A549 (cell line): ENCODE measurements around the gene AP4S1. TPM values are rescaled to one million over a fixed set of nuclear protein-coding genes. Genes with fewer than 3 reads are reported as not detected.

Experiments
- ATAC-seq, 2 experiments: fragments of 200-7000 bp in 1 of 2; fragments of >200 bp in 1 of 2; cut with Nextera tagmentation in 1 of 2; cut with Tn5 transposase in 1 of 2; 3 replicates each; pipeline versions ENCODE4 v1.8.0 to v1.9.1; 2018 to 2020; ENCODE audit warnings: mild to moderate bottlenecking in 1 of 2, moderate library complexity in 1 of 2
- CTCF ChIA-PET: fragments of 300-600 bp; sonication (Branson Sonifier 250); formaldehyde crosslinking; extraction: SDS; loops from one replicate; lab custom pipeline; 2021; ENCODE audit warnings: antibody characterized with exemption, inconsistent platforms; lab: Yijun Ruan, JAX
- POLR2A ChIA-PET: fragments of 350-600 bp; formaldehyde crosslinking; extraction: SDS; loops from one replicate; lab custom pipeline; 2021; ENCODE audit warnings: antibody characterized with exemption, inconsistent platforms; lab: Yijun Ruan, JAX
- DNase-seq, 2 experiments: peaks; one replicate each; pipeline versions ENCODE4 v3.0.0 to v3.0.0-alpha.2; 2011 to 2016; ENCODE audit warnings: low read depth in 1 of 2, low spot score in 1 of 2
- FAIRE-seq: peaks from 2 replicates; lab custom pipeline; 2011; peaks lifted over from hg19 to GRCh38; lab: Jason Lieb, UNC
- H3K27ac ChIP-seq, 2 experiments: fragments of >200 bp; sonication (Bioruptor Twin); formaldehyde crosslinking; 3 replicates each; pipeline ENCODE4 v1.5.1; 2016 to 2017
- H3K4me1 ChIP-seq: fragments of >200 bp; sonication (Bioruptor Twin); formaldehyde crosslinking; 3 replicates; pipeline ENCODE4 v1.6.1; 2016
- H3K4me2 ChIP-seq: fragments of >200 bp; sonication (Bioruptor Twin); formaldehyde crosslinking; 3 replicates; pipeline ENCODE4 v1.6.1; 2016
- H3K4me3 ChIP-seq: fragments of >200 bp; sonication (Bioruptor Twin); formaldehyde crosslinking; 3 replicates; pipeline ENCODE4 v1.5.1; 2016
- H3K9me3 ChIP-seq: fragments of >200 bp; sonication (Bioruptor Twin); formaldehyde crosslinking; 3 replicates; pipeline ENCODE4 v1.6.1; 2016
- BHLHE40 ChIP-seq: IDR thresholded peaks from 2 replicates; pipeline ENCODE4 v1.6.1; 2012; ENCODE audit warnings: low read depth, low read length, inconsistent platforms
- CBX2 ChIP-seq: fragments of 200-600 bp; sonication (generic); IDR thresholded peaks from 2 replicates; pipeline ENCODE4 v1.6.1; 2016; ENCODE audit warnings: low read depth, mild to moderate bottlenecking, borderline replicate concordance
- CEBPB ChIP-seq, 2 experiments: fragments of >200 bp in 1 of 2; sonication (Bioruptor Twin) in 1 of 2; formaldehyde crosslinking in 1 of 2; IDR thresholded peaks; 2 replicates each; pipeline ENCODE4 v1.6.1; 2012 to 2016
- CHD2 ChIP-seq: fragments of 150-350 bp; IDR thresholded peaks from 2 replicates; pipeline ENCODE4 v1.6.1; 2014; ENCODE audit warnings: low read length; ENCODE audit not compliant: partially characterized antibody
- CHD4 ChIP-seq: fragments of 200-600 bp; sonication (generic); IDR thresholded peaks from 2 replicates; pipeline ENCODE4 v1.6.1; 2016; ENCODE audit warnings: antibody characterized with exemption, mild to moderate bottlenecking, borderline replicate concordance
- FOSL2 ChIP-seq, 2 experiments: fragments of 450-650 bp in 1 of 2; fragments of >200 bp in 1 of 2; sonication (Bioruptor Twin) in 1 of 2; formaldehyde crosslinking; IDR thresholded peaks; 2 replicates each; pipeline versions ENCODE4 v1.5.0 to v1.6.1; 2016 to 2020; ENCODE audit warnings: mild to moderate bottlenecking in 1 of 2, moderate library complexity in 1 of 2
- FOXS1 ChIP-seq: fragments of 250-450 bp; sonication (Bioruptor Pico); IDR thresholded peaks from 2 replicates; pipeline ENCODE4 v1.5.0; 2020; ENCODE audit warnings: mild to moderate bottlenecking, moderate library complexity
- HOXA7 ChIP-seq: fragments of 250-450 bp; sonication (Bioruptor Pico); IDR thresholded peaks from 2 replicates; pipeline ENCODE4 v1.5.0; 2020; ENCODE audit warnings: mild to moderate bottlenecking, moderate library complexity
- JUN ChIP-seq, 2 experiments: fragments of >200 bp; sonication (Bioruptor Twin); formaldehyde crosslinking; IDR thresholded peaks; 2 replicates in 1 of 2; 3 replicates in 1 of 2; pipeline ENCODE4 v1.6.1; 2016 to 2017
- POLR2A ChIP-seq: IDR thresholded peaks from 2 replicates; pipeline ENCODE4 v1.6.1; 2012; ENCODE audit warnings: mild to moderate bottlenecking, low read length
- RAD21 ChIP-seq, 2 experiments: fragments of >200 bp in 1 of 2; sonication (Bioruptor Twin) in 1 of 2; formaldehyde crosslinking in 1 of 2; IDR thresholded peaks in 1 of 2; conservative IDR thresholded peaks in 1 of 2; 2 replicates in 1 of 2; 3 replicates in 1 of 2; pipeline ENCODE4 v1.6.1; 2012 to 2018; ENCODE audit warnings: inconsistent platforms in 1 of 2
- RARB ChIP-seq: fragments of 250-450 bp; sonication (Bioruptor Pico); IDR thresholded peaks from 2 replicates; pipeline ENCODE4 v1.8.0; 2021; ENCODE audit warnings: mild to moderate bottlenecking, moderate library complexity
- TFCP2L1 ChIP-seq: fragments of 250-450 bp; sonication (Bioruptor Pico); IDR thresholded peaks from 2 replicates; pipeline ENCODE4 v1.5.0; 2021; ENCODE audit warnings: mild to moderate bottlenecking
- ZSCAN20 ChIP-seq: fragments of 250-450 bp; sonication (Bioruptor Pico); IDR thresholded peaks from 2 replicates; pipeline ENCODE4 v1.8.0; 2022; ENCODE audit warnings: mild to moderate bottlenecking, moderate library complexity
- WGBS: methylation state at CpG from one replicate; pipeline ENCODE4 v1.1.6; 2017; ENCODE audit errors: missing lambda C conversion rate; 5-methylcytosine and 5-hydroxymethylcytosine counted together
- polyA plus RNA-seq, 4 experiments: library from polyadenylated mRNA; depleted of rRNA in 3 of 4; stranded (reverse); fragments of >200 nt; fragmentation: RNase III in 1 of 4; extraction: RNeasy Plus Mini Kit Qiagen cat#74134 plus additional on column Dnase treatment in 1 of 4; gene quantifications; 2 replicates in 3 of 4; 3 replicates in 1 of 4; pipeline ENCODE4 v1.2.3, GENCODE V29; 2011 to 2017
- TF ChIP-seq, protein P1 (sequence below): fragments of 150-350 bp; IDR thresholded peaks from 2 replicates; pipeline ENCODE4 v1.6.1; 2014; ENCODE audit warnings: low read depth, mild to moderate bottlenecking, low read length
- TF ChIP-seq, protein P2 (sequence below): fragments of >200 bp; sonication (Bioruptor Twin); formaldehyde crosslinking; IDR thresholded peaks from 3 replicates; pipeline ENCODE4 v1.6.1; 2016
- TF ChIP-seq, protein P3 (sequence below): fragments of 200-600 bp; sonication (generic); IDR thresholded peaks from 2 replicates; pipeline ENCODE4 v1.6.1; 2016; ENCODE audit warnings: antibody characterized with exemption, mild to moderate bottlenecking, moderate library complexity
- TF ChIP-seq, protein P4 (sequence below): IDR thresholded peaks from 2 replicates; pipeline ENCODE4 v1.6.1; 2012
- TF ChIP-seq, protein P5 (sequence below): fragments of 450-650 bp; IDR thresholded peaks from 2 replicates; pipeline ENCODE4 v1.6.1; 2014; ENCODE audit warnings: antibody characterized with exemption
- TF ChIP-seq, protein P6 (sequence below): fragments of 250-450 bp; sonication (Bioruptor Pico); IDR thresholded peaks from 2 replicates; pipeline ENCODE4 v1.5.0; 2021; ENCODE audit warnings: mild to moderate bottlenecking, moderate library complexity, borderline replicate concordance

AP4S1 gene
- polyA plus RNA-seq, 2 of the 4 experiments (the other 2 are of a cell fraction): 12.4 to 13.4 TPM

DNA sequence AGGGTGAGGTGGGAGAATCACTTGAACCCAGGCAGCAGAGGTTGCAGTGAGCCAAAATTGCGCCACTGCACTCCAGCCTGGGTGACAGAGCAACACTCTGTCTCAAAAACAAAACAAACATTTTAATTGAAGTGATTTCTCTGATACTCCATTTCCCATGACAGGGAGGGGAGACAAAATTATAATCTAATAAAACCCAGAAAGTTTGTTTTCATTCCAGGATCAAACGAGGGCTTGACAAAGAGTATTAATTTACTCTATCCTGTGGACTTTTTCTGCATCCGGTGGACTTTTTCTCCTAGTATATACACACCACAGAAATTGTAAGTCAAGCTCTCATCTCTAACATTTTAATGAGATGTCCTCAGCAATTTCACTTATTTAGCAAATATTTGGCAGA lies 14.5 kb upstream of the AP4S1 start:
- Histone ChIP-seq H3K4me2 (no peak overlapping the region), H3K4me3 (no peak overlapping the region), H3K4me1 (no peaks in the 10 kb centered on the region), H3K27ac (no peak overlapping the region), H3K9me3 (no peaks in the 10 kb centered on the region)
- ChIA-PET POLR2A (no interaction called here), CTCF (interaction anchor here (1.2 to 1.5 kb wide), 3 partner anchors 9 to 197 kb away, joined by 3 to 6 read pairs (median 4); partner anchors contain the start of gene HECTD1)
- DNase-seq (no peak), FAIRE-seq (no peak)
- 73% methylated on average over 3 of the region's 3 CpGs for WGBS
- TF ChIP-seq BHLHE40 (no peak), CHD4 (no peak), RAD21 (conservative IDR thresholded peaks at IDR 0.05 in 1 of 2, IDR thresholded peaks at IDR 0.05 in 1 of 2) (no peak), CHD2 (no peak), ZSCAN20 (no peak)
- TF ChIP-seq, protein P1, sequence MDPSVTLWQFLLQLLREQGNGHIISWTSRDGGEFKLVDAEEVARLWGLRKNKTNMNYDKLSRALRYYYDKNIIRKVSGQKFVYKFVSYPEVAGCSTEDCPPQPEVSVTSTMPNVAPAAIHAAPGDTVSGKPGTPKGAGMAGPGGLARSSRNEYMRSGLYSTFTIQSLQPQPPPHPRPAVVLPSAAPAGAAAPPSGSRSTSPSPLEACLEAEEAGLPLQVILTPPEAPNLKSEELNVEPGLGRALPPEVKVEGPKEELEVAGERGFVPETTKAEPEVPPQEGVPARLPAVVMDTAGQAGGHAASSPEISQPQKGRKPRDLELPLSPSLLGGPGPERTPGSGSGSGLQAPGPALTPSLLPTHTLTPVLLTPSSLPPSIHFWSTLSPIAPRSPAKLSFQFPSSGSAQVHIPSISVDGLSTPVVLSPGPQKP: no peak
- TF ChIP-seq, protein P2, sequence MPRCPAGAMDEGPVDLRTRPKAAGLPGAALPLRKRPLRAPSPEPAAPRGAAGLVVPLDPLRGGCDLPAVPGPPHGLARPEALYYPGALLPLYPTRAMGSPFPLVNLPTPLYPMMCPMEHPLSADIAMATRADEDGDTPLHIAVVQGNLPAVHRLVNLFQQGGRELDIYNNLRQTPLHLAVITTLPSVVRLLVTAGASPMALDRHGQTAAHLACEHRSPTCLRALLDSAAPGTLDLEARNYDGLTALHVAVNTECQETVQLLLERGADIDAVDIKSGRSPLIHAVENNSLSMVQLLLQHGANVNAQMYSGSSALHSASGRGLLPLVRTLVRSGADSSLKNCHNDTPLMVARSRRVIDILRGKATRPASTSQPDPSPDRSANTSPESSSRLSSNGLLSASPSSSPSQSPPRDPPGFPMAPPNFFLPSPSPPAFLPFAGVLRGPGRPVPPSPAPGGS: no peak
- TF ChIP-seq, all 56 proteins: peak for 0
- no peak for ATAC-seq

DNA sequence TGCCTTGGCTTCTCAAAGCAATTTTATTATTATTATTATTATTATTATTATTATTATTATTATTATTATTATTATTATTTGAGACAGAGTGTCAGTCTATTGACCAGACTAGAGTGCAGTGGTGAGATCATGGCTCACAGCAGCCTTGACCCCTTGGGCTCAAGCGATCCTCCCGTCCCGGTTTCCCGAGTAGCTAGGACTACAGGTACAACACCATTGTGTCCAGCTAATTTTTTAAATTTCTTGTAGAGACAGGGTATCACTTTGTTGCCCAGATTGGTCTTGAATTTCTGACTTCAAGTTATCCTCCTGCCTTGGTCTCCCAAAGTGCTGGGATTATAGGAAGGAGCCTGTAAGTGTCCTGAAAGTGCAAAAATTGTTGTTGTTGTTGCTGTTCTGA lies 11.6 kb upstream of the AP4S1 start:
- no peak overlapping the region for H3K4me3 ChIP-seq
- FAIRE-seq (no peak), DNase-seq (no peak), ATAC-seq (no peak)
- H3K4me2 ChIP-seq: no peak overlapping the region
- WGBS: 97% methylated on average over 4 of the region's 4 CpGs
- POLR2A ChIA-PET: no interaction called here
- no peaks in the 10 kb centered on the region for H3K9me3 ChIP-seq
- no peaks in the 10 kb centered on the region for H3K4me1 ChIP-seq
- CTCF ChIA-PET: interaction anchor here (0.6 kb wide), 1 partner anchor 20 kb away, joined by 3 read pairs; no protein-coding TSS in a partner anchor
- no peak overlapping the region for H3K27ac ChIP-seq
- no peak for TF ChIP-seq JUN (IDR thresholded peaks at IDR 0.05)
- no peak for TF ChIP-seq FOXS1
- TF ChIP-seq, protein P3, sequence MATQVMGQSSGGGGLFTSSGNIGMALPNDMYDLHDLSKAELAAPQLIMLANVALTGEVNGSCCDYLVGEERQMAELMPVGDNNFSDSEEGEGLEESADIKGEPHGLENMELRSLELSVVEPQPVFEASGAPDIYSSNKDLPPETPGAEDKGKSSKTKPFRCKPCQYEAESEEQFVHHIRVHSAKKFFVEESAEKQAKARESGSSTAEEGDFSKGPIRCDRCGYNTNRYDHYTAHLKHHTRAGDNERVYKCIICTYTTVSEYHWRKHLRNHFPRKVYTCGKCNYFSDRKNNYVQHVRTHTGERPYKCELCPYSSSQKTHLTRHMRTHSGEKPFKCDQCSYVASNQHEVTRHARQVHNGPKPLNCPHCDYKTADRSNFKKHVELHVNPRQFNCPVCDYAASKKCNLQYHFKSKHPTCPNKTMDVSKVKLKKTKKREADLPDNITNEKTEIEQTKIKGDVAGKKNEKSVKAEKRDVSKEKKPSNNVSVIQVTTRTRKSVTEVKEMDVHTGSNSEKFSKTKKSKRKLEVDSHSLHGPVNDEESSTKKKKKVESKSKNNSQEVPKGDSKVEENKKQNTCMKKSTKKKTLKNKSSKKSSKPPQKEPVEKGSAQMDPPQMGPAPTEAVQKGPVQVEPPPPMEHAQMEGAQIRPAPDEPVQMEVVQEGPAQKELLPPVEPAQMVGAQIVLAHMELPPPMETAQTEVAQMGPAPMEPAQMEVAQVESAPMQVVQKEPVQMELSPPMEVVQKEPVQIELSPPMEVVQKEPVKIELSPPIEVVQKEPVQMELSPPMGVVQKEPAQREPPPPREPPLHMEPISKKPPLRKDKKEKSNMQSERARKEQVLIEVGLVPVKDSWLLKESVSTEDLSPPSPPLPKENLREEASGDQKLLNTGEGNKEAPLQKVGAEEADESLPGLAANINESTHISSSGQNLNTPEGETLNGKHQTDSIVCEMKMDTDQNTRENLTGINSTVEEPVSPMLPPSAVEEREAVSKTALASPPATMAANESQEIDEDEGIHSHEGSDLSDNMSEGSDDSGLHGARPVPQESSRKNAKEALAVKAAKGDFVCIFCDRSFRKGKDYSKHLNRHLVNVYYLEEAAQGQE: no peak
- no peak for TF ChIP-seq CEBPB (IDR thresholded peaks at IDR 0.05)
- no peak for TF ChIP-seq POLR2A
- no peak for TF ChIP-seq CBX2
- TF ChIP-seq, protein P4, sequence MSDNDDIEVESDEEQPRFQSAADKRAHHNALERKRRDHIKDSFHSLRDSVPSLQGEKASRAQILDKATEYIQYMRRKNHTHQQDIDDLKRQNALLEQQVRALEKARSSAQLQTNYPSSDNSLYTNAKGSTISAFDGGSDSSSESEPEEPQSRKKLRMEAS: no peak
- TF ChIP-seq, protein P2: no peak

DNA sequence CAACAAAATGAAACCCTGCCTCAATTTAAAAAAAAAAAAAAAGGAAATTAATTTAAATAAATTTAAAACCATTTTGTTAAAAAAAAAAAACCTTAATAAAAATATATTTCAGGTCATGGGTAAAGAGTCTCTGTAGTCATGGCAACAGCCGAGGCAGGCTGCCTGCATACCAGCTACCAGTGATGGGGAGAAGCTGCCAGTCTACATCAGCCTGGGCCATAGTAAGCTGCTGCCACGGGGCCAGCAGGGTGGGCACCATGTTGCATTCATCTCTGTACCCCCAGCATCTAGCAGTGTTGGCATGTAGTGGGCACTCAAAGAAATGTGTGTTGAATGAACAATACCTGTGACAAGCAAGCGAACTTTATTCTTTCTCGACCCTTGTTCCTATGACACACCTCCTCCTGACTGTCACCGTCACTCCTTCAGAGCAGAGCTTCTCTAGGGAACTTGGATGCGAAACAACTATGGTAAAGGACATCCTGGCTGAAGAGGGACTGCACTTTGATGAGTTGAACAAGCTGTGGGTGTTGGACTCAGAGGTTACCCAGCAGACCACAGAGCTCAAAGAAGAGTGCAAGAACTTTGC lies 7.3 kb upstream of the AP4S1 start:
- FAIRE-seq (no peak), DNase-seq (no peak), ATAC-seq (no peak)
- Histone ChIP-seq H3K9me3 (no peaks in the 10 kb centered on the region), H3K4me3 (no peak overlapping the region), H3K27ac (no peak overlapping the region), H3K4me1 (peaks cover 3% of the 10 kb centered on the region; the same call in 2 of the 3 replicates), H3K4me2 (no peak overlapping the region)
- ChIA-PET CTCF (interaction anchor here (0.7 to 1.4 kb wide), 4 partner anchors 22 to 64 kb away, joined by 3 to 6 read pairs (median 3); no protein-coding TSS in a partner anchor), POLR2A (interaction anchor here (0.7 kb wide), 1 partner anchor 188 kb away, joined by 3 read pairs; no protein-coding TSS in a partner anchor)
- 96% methylated on average over 6 of the region's 6 CpGs for WGBS
- TF ChIP-seq CEBPB (IDR thresholded peaks at IDR 0.05) (no peak), TFCP2L1 (CRISPR knock-in tag) (no peak), CHD2 (no peak), RARB (CRISPR knock-in tag) (no peak), FOSL2 (IDR thresholded peaks at IDR 0.05) (no peak), FOSL2 (CRISPR knock-in tag; IDR thresholded peaks at IDR 0.05) (no peak), FOXS1 (no peak), HOXA7 (CRISPR knock-in tag) (no peak)
- TF ChIP-seq, protein P5, sequence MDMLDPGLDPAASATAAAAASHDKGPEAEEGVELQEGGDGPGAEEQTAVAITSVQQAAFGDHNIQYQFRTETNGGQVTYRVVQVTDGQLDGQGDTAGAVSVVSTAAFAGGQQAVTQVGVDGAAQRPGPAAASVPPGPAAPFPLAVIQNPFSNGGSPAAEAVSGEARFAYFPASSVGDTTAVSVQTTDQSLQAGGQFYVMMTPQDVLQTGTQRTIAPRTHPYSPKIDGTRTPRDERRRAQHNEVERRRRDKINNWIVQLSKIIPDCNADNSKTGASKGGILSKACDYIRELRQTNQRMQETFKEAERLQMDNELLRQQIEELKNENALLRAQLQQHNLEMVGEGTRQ: no peak
- TF ChIP-seq, protein P6, sequence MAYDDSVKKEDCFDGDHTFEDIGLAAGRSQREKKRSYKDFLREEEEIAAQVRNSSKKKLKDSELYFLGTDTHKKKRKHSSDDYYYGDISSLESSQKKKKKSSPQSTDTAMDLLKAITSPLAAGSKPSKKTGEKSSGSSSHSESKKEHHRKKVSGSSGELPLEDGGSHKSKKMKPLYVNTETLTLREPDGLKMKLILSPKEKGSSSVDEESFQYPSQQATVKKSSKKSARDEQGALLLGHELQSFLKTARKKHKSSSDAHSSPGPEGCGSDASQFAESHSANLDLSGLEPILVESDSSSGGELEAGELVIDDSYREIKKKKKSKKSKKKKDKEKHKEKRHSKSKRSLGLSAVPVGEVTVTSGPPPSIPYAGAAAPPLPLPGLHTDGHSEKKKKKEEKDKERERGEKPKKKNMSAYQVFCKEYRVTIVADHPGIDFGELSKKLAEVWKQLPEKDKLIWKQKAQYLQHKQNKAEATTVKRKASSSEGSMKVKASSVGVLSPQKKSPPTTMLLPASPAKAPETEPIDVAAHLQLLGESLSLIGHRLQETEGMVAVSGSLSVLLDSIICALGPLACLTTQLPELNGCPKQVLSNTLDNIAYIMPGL (CRISPR knock-in tag): no peak
